ENCODE data around the gene KRT32.

- TF ChIP-seq CTCF (IDR thresholded peaks at IDR 0.05) (no peak), POLR2A (IDR thresholded peaks at IDR 0.05) (no peak)
Measured at GRCh38 chr17:41505809-41506767, 38.9 kb upstream of the KRT32 start.
